IMR-90 (cell line): ENCODE data around the gene FGFRL1. TPM values are rescaled to one million over a fixed set of nuclear protein-coding genes. Genes with fewer than 3 reads are reported as not detected.

ENCODE experiments used
- ATAC-seq: fragments of 200-7000 bp; cut with Tn5 transposase; 2 replicates; pipeline ENCODE4 v1.9.1; 2020; ENCODE audit warnings: low read depth, mild to moderate bottlenecking, moderate library complexity
- BruUV-seq: library from RNA; stranded (reverse); fragments of 400-500 nt; replicated peaks from 2 replicates; lab custom pipeline; 2021; lab: Mats Ljungman, UMichigan
- CTCF ChIA-PET: fragments of 300-600 bp; formaldehyde crosslinking; extraction: SDS; loops from one replicate; lab custom pipeline; 2021; ENCODE audit warnings: antibody characterized with exemption; lab: Yijun Ruan, JAX
- POLR2A ChIA-PET: fragments of 300-600 bp; sonication (Branson Sonifier 250); formaldehyde crosslinking; loops from one replicate; lab custom pipeline; 2022; ENCODE audit warnings: antibody characterized with exemption; ENCODE audit not compliant: unreplicated experiment; lab: Charles Lee
- DNase-seq: peaks from one replicate; pipeline ENCODE4 v3.0.0; 2013
- H2AFZ ChIP-seq: replicated peaks from 2 replicates; pipeline ENCODE3; 2013; ENCODE audit warnings: low read length, mild to moderate bottlenecking; ENCODE audit not compliant: poor library complexity
- H2AK5ac ChIP-seq: 2 replicates; pipeline ENCODE4 v1.6.1; 2013; ENCODE audit warnings: low read depth, low read length, inconsistent platforms
- H2AK9ac ChIP-seq: replicated peaks from 2 replicates; pipeline ENCODE3; 2013; ENCODE audit warnings: mild to moderate bottlenecking, low read depth, low read length, moderate library complexity; ENCODE audit not compliant: poor library complexity
- H2BK120ac ChIP-seq: 2 replicates; pipeline ENCODE4 v1.6.1; 2013; ENCODE audit warnings: low read depth, low read length, inconsistent platforms
- H2BK15ac ChIP-seq: 3 replicates; pipeline ENCODE4 v1.6.1; 2013; ENCODE audit warnings: low read depth, low read length, inconsistent platforms
- H2BK20ac ChIP-seq: 2 replicates; pipeline ENCODE4 v1.6.1; 2013; ENCODE audit warnings: low read depth, mild to moderate bottlenecking, inconsistent platforms, low read length, moderate library complexity
- H2BK5ac ChIP-seq: 2 replicates; pipeline ENCODE4 v1.6.1; 2013; ENCODE audit warnings: mild to moderate bottlenecking, low read depth, low read length, inconsistent platforms; ENCODE audit not compliant: poor library complexity, severe bottlenecking
- H3K14ac ChIP-seq: replicated peaks from 2 replicates; pipeline ENCODE4 v1.6.1; 2013; ENCODE audit warnings: low read depth, low read length, inconsistent platforms
- H3K18ac ChIP-seq: 2 replicates; pipeline ENCODE4 v1.6.1; 2013; ENCODE audit warnings: low read depth, low read length, control low read depth
- H3K23ac ChIP-seq: 2 replicates; pipeline ENCODE4 v1.6.1; 2013; ENCODE audit warnings: low read depth, low read length, inconsistent platforms
- H3K27ac ChIP-seq: 2 replicates; pipeline ENCODE4 v1.5.1; 2013; ENCODE audit warnings: mild to moderate bottlenecking, control low read depth, low read length; ENCODE audit not compliant: insufficient read depth
- H3K27me3 ChIP-seq: 2 replicates; pipeline ENCODE4 v1.6.1; 2013; ENCODE audit warnings: low read length; ENCODE audit not compliant: control insufficient read depth, insufficient read depth
- H3K36me3 ChIP-seq: 2 replicates; pipeline ENCODE4 v1.6.1; 2013; ENCODE audit warnings: low read length, mixed read lengths; ENCODE audit not compliant: control insufficient read depth, insufficient read depth
- H3K4ac ChIP-seq: 2 replicates; pipeline ENCODE4 v1.6.1; 2013; ENCODE audit warnings: low read depth, low read length, inconsistent platforms
- H3K4me1 ChIP-seq: 2 replicates; pipeline ENCODE4 v1.6.1; 2013; ENCODE audit warnings: low read length, mixed read lengths; ENCODE audit not compliant: control insufficient read depth, insufficient read depth
- H3K4me2 ChIP-seq: 2 replicates; pipeline ENCODE4 v1.6.1; 2013; ENCODE audit warnings: low read depth, mild to moderate bottlenecking, control low read depth, low read length, moderate library complexity
- H3K4me3 ChIP-seq: 2 replicates; pipeline ENCODE4 v1.5.1; 2013; ENCODE audit warnings: low read depth, mild to moderate bottlenecking, control low read depth, low read length, moderate library complexity; ENCODE audit not compliant: insufficient read depth
- H3K56ac ChIP-seq: 2 replicates; pipeline ENCODE4 v1.6.1; 2013; ENCODE audit warnings: low read length, inconsistent platforms; ENCODE audit not compliant: insufficient read depth; ENCODE audit errors: extremely low read depth
- H3K79me1 ChIP-seq, 2 experiments: 2 replicates each; pipeline ENCODE4 v1.6.1; 2013; ENCODE audit warnings: low read length in 2 of 2, inconsistent platforms in 1 of 2, low read depth in 1 of 2
- H3K9ac ChIP-seq: 2 replicates; pipeline ENCODE4 v1.6.1; 2013; ENCODE audit warnings: low read depth, low read length, control low read depth
- H3K9me1 ChIP-seq: 2 replicates; pipeline ENCODE4 v1.6.1; 2013; ENCODE audit warnings: low read length, inconsistent platforms; ENCODE audit not compliant: insufficient read depth
- H3K9me3 ChIP-seq: 2 replicates; pipeline ENCODE4 v1.6.1; 2013; ENCODE audit warnings: low read length; ENCODE audit not compliant: control insufficient read depth, insufficient read depth
- H4K20me1 ChIP-seq: 2 replicates; pipeline ENCODE4 v1.6.1; 2013; ENCODE audit warnings: low read length, inconsistent platforms; ENCODE audit not compliant: insufficient read depth
- H4K5ac ChIP-seq: 2 replicates; pipeline ENCODE4 v1.6.1; 2013; ENCODE audit warnings: mild to moderate bottlenecking, low read depth, low read length, control low read depth
- H4K8ac ChIP-seq, 2 experiments: 2 replicates each; pipeline ENCODE4 v1.6.1; 2013; ENCODE audit warnings: low read depth in 2 of 2, low read length in 2 of 2, control low read depth in 1 of 2, inconsistent platforms in 1 of 2
- H4K91ac ChIP-seq: 2 replicates; pipeline ENCODE4 v1.6.1; 2013; ENCODE audit warnings: low read depth, low read length, inconsistent platforms; ENCODE audit not compliant: insufficient read depth
- BHLHE40 ChIP-seq: fragments of 150-350 bp; IDR thresholded peaks from 2 replicates; pipeline ENCODE4 v1.6.1; 2016; ENCODE audit warnings: mild to moderate bottlenecking, low read depth, low read length
- CEBPB ChIP-seq: IDR thresholded peaks from 2 replicates; pipeline ENCODE4 v1.6.1; 2012; ENCODE audit warnings: low read depth, low read length, improper control_type of control experiment
- RFX5 ChIP-seq: IDR thresholded peaks from 2 replicates; pipeline ENCODE4 v1.8.0; 2012; ENCODE audit warnings: low read depth, mild to moderate bottlenecking, low read length, moderate library complexity
- WGBS, 2 experiments: methylation state at CpG; one replicate each; pipeline versions ENCODE4 v1.1.5 to v1.1.7; 2013; ENCODE audit warnings: missing lambda C conversion rate in 2 of 2; ENCODE audit not compliant: insufficient read length in 1 of 2; ENCODE audit errors: extremely low coverage in 2 of 2; 5-methylcytosine and 5-hydroxymethylcytosine counted together
- dilution Hi-C: fragments of 300-500 bp; cut with HindIII; formaldehyde crosslinking; loops from one replicate; pipeline ENCODE4 v1.14.3; 2018; ENCODE audit warnings: low sequenced_read_pairs; ENCODE audit not compliant: unreplicated experiment
- in situ Hi-C: fragments of 300-500 bp; cut with MboI; formaldehyde crosslinking; loops from 3 replicates; pipeline ENCODE4 v1.14.3; 2019; ENCODE audit warnings: low sequenced_read_pairs, inconsistent platforms, mixed read lengths
- intact Hi-C: fragments of 100-400 bp; cut with micrococcal nuclease; formaldehyde crosslinking; loops from 2 replicates; pipeline ENCODE4 v1.10.0; 2022
- polyA plus RNA-seq, 3 experiments: library from polyadenylated mRNA; depleted of rRNA; stranded (reverse); fragments of >200 nt; gene quantifications; 2 replicates each; pipeline ENCODE4 v1.2.3, GENCODE V29; 2012; ENCODE audit warnings: low replicate concordance in 1 of 3
- total RNA-seq: library from RNA; depleted of rRNA; stranded (reverse); fragments of >200 nt; gene quantifications from 2 replicates; pipeline ENCODE4 v1.2.3, GENCODE V29; 2012

The FGFRL1 gene
- total and polyA plus RNA-seq, 2 of the 4 experiments (the other 2 are of a cell fraction): 49.3 to 78.8 TPM

DNA sequence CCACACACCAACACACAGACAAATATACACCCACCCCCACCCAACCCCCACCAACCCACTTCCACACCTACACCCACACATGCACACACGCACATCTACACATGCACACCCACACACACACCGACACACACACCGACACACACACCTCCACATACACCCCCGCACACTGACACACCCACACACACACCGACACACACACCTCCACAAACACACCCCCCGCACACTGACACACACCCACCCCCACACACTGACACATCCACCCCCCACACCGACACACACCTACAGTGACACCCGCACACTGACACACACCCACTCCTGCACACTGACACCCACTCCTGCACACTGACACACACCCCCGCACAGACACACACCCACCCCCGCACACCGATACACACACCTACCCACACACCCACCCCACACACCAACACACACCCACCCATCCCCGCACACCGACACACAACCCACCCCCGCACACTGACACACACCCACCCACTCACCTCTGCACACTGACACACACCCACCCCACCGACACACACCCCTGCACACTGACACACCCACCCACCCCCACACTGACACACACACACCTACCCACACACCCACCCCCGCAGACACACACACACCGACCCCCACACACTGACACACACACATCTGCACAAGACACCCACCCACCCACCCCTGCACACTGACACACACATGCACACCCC, 31.1 kb downstream of the FGFRL1 start (continued):
- no peak for TF ChIP-seq RFX5

DNA sequence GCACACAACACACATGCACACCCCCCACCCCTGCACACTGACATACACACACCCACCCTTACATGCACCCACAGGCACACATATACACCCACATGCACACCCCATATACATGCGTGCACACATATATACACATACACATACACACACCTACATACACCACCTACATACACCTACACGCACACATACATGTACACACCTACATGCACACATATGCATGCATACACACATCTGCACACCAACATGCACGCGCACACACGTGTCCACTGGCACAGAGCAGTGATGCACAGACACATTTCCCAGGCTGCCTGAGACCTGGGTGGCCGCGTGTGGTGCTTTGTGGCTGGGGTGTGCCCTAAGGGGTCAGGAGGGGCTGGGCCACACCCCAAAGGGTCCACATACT, 31.7 kb downstream of the FGFRL1 start:
- in situ Hi-C loops (no loop called here), intact Hi-C loops (no loop called here), dilution Hi-C loops (no loop called here)
- H3K14ac ChIP-seq: peak overlapping the region; percentile 50; the same call in 1 of the 2 replicates
- DNase-seq (no peak), ATAC-seq (no peak)
- no peak overlapping the region for H3K18ac ChIP-seq
- H3K79me1 ChIP-seq: no peaks in the 10 kb centered on the region; a peak in 1 of 4 replicates
- H3K36me3 ChIP-seq: no peaks in the 10 kb centered on the region
- H2BK20ac ChIP-seq: peak overlapping the region; percentile 30
- no CpG with 5 or more reads among the region's 7 CpGs for WGBS, 2 experiments
- no peak overlapping the region for H3K4me3 ChIP-seq
- H4K8ac ChIP-seq: peak overlapping the region; percentile 18 to 50; a peak in 2 of 4 replicates
- peak overlapping the region; percentile 49 for H2BK120ac ChIP-seq
- H3K9me3 ChIP-seq: no peaks in the 10 kb centered on the region
- peak overlapping the region; percentile 12 for H3K4me2 ChIP-seq
- H4K20me1 ChIP-seq: peaks cover 5% of the 10 kb centered on the region
- peaks cover 30% of the 10 kb centered on the region for H3K9me1 ChIP-seq
- H2BK15ac ChIP-seq: peak overlapping the region; percentile 35; the same call in 1 of the 3 replicates
- peak overlapping the region; percentile 47 for H2BK5ac ChIP-seq
- H3K27me3 ChIP-seq: no peaks in the 10 kb centered on the region
- H3K4me1 ChIP-seq: peaks cover 49% of the 10 kb centered on the region
- H4K91ac ChIP-seq: peak overlapping the region; percentile 74
- no peak overlapping the region; the same call in 1 of the 2 replicates for H3K9ac ChIP-seq
- H3K56ac ChIP-seq: 0 out of 2 replicates have a peak overlapping the region, but pooled peaks have one; percentile 44
- H2AK5ac ChIP-seq: peak overlapping the region; percentile 97
- no TSS peak for BruUV-seq
- no peak overlapping the region for H4K5ac ChIP-seq
- ChIA-PET CTCF (no interaction called here), POLR2A (no interaction called here)
- TF ChIP-seq BHLHE40 (no peak), CEBPB (no peak)
- H2AK9ac ChIP-seq: peak overlapping the region; percentile 77
- H3K4ac ChIP-seq: peak overlapping the region; percentile 73
- no peak overlapping the region for H3K23ac ChIP-seq
- H3K27ac ChIP-seq: peak overlapping the region; percentile 70
- peak overlapping the region; percentile 88 for H2AFZ ChIP-seq
